ENCODE data around the gene TENM4.

The TENM4 gene

GRCh38 chr11:79437278-79437980, 3.4 kb downstream of the TENM4 start:
- peak overlapping the region; percentile 46; the same call in 1 of the 2 replicates for H3K27ac ChIP-seq (ENCODE audit: extremely low read depth, low read depth, low read length)
- peak overlapping the region; percentile 50 for H3K4me3 ChIP-seq (ENCODE audit: low read depth, low read length)
- CTCF ChIA-PET: interaction anchor here (0.6 kb wide), 1 partner anchor 13 kb away, joined by 3 read pairs; no protein-coding TSS in a partner anchor
- H3K9me3 ChIP-seq (ENCODE audit: control insufficient read depth, insufficient read depth, low read depth, low read length): no peaks in the 10 kb centered on the region
- H3K4me1 ChIP-seq (ENCODE audit: control insufficient read depth, insufficient read depth, low read length): 0 out of 2 replicates have a peak, but pooled peaks cover 5% of the 10 kb centered on the region
- POLR2A ChIA-PET: no interaction called here
- H3K36me3 ChIP-seq (ENCODE audit: control insufficient read depth in 2 of 2, insufficient read depth in 1 of 2, low read length in 2 of 2): no peaks in the 10 kb centered on the region
- TF ChIP-seq PRDM1 (tag by site-specific recombination; IDR thresholded peaks at IDR 0.05) (peak; percentile 68), HIC1 (tag by site-specific recombination; IDR thresholded peaks at IDR 0.05) (0 out of 2 replicates have a peak, but pooled peaks have one; percentile 23), ZNF701 (tag by site-specific recombination; IDR thresholded peaks at IDR 0.05) (no peak), ZFHX2 (tag by site-specific recombination; conservative IDR thresholded peaks at IDR 0.05) (peak; percentile 52), SP3 (tag by site-specific recombination; IDR thresholded peaks at IDR 0.05) (peak; percentile 57; the same call in 1 of the 2 replicates), ZEB2 (tag by site-specific recombination; IDR thresholded peaks at IDR 0.05) (peak; percentile 35; the same call in 1 of the 2 replicates), ZNF302 (tag by site-specific recombination; IDR thresholded peaks at IDR 0.05; ENCODE audit: low read depth) (no peak), ZNF692 (tag by site-specific recombination; IDR thresholded peaks at IDR 0.05) (peak; percentile 74; the same call in 1 of the 2 replicates), ZNF488 (tag by site-specific recombination; IDR thresholded peaks at IDR 0.05) (no peak), ZNF335 (tag by site-specific recombination; conservative IDR thresholded peaks at IDR 0.05) (peak; percentile 78), KLF9 (tag by site-specific recombination; IDR thresholded peaks at IDR 0.05; ENCODE audit: low read depth) (peak; percentile 77), KLF7 (tag by site-specific recombination; IDR thresholded peaks at IDR 0.05; ENCODE audit: borderline replicate concordance) (0 out of 2 replicates have a peak, but pooled peaks have one; percentile 13), ZNF48 (tag by site-specific recombination; IDR thresholded peaks at IDR 0.05) (no peak), ZIC2 (tag by site-specific recombination; IDR thresholded peaks at IDR 0.05) (peak; percentile 92), ZNF146 (tag by site-specific recombination; IDR thresholded peaks at IDR 0.05) (no peak), ZNF37A (tag by site-specific recombination; IDR thresholded peaks at IDR 0.05) (peak; percentile 83), ZBTB20 (tag by site-specific recombination; IDR thresholded peaks at IDR 0.05) (peak; percentile 90; the same call in 1 of the 2 replicates), GLIS2 (tag by site-specific recombination; IDR thresholded peaks at IDR 0.05) (peak; percentile 85), KLF1 (tag by site-specific recombination; IDR thresholded peaks at IDR 0.05) (0 out of 2 replicates have a peak, but pooled peaks have one; percentile 26), BCL11B (tag by site-specific recombination; IDR thresholded peaks at IDR 0.05; ENCODE audit: low read depth) (no peak), WT1 (tag by site-specific recombination; IDR thresholded peaks at IDR 0.05) (0 out of 2 replicates have a peak, but pooled peaks have one; percentile 20), ZNF341 (tag by site-specific recombination; IDR thresholded peaks at IDR 0.05; ENCODE audit: low read depth) (peak; percentile 46; the same call in 1 of the 2 replicates), ZNF785 (tag by site-specific recombination; IDR thresholded peaks at IDR 0.05) (no peak), KLF16 (tag by site-specific recombination; IDR thresholded peaks at IDR 0.05) (0 out of 2 replicates have a peak, but pooled peaks have one; percentile 39), SCRT1 (tag by site-specific recombination; IDR thresholded peaks at IDR 0.05; ENCODE audit: borderline replicate concordance) (peak; percentile 52; the same call in 1 of the 2 replicates)
- TF ChIP-seq, protein P1, sequence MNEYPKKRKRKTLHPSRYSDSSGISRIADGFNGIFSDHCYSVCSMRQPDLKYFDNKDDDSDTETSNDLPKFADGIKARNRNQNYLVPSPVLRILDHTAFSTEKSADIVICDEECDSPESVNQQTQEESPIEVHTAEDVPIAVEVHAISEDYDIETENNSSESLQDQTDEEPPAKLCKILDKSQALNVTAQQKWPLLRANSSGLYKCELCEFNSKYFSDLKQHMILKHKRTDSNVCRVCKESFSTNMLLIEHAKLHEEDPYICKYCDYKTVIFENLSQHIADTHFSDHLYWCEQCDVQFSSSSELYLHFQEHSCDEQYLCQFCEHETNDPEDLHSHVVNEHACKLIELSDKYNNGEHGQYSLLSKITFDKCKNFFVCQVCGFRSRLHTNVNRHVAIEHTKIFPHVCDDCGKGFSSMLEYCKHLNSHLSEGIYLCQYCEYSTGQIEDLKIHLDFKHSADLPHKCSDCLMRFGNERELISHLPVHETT (tag by site-specific recombination; IDR thresholded peaks at IDR 0.05): no peak
- TF ChIP-seq, protein P2, sequence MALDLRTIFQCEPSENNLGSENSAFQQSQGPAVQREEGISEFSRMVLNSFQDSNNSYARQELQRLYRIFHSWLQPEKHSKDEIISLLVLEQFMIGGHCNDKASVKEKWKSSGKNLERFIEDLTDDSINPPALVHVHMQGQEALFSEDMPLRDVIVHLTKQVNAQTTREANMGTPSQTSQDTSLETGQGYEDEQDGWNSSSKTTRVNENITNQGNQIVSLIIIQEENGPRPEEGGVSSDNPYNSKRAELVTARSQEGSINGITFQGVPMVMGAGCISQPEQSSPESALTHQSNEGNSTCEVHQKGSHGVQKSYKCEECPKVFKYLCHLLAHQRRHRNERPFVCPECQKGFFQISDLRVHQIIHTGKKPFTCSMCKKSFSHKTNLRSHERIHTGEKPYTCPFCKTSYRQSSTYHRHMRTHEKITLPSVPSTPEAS (tag by site-specific recombination; IDR thresholded peaks at IDR 0.05): 0 out of 2 replicates have a peak, but pooled peaks have one; percentile 16
- TF ChIP-seq, protein P3, sequence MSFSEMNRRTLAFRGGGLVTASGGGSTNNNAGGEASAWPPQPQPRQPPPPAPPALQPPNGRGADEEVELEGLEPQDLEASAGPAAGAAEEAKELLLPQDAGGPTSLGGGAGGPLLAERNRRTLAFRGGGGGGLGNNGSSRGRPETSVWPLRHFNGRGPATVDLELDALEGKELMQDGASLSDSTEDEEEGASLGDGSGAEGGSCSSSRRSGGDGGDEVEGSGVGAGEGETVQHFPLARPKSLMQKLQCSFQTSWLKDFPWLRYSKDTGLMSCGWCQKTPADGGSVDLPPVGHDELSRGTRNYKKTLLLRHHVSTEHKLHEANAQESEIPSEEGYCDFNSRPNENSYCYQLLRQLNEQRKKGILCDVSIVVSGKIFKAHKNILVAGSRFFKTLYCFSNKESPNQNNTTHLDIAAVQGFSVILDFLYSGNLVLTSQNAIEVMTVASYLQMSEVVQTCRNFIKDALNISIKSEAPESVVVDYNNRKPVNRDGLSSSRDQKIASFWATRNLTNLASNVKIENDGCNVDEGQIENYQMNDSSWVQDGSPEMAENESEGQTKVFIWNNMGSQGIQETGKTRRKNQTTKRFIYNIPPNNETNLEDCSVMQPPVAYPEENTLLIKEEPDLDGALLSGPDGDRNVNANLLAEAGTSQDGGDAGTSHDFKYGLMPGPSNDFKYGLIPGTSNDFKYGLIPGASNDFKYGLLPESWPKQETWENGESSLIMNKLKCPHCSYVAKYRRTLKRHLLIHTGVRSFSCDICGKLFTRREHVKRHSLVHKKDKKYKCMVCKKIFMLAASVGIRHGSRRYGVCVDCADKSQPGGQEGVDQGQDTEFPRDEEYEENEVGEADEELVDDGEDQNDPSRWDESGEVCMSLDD (tag by site-specific recombination; IDR thresholded peaks at IDR 0.05): 0 out of 2 replicates have a peak, but pooled peaks have one; percentile 17
